H1 (cell line): Measurements from ENCODE around the gene PRKCZ. TPM values are rescaled to one million over a fixed set of nuclear protein-coding genes. Genes with fewer than 3 reads are reported as not detected.

Experiments used
- CBX5 ChIP-seq: fragments of 300-800, 300-1000 bp; sonication (generic); IDR thresholded peaks from 2 replicates; pipeline ENCODE4 v1.7.1; 2016; ENCODE audit warnings: antibody characterized with exemption, low read length, low read depth
- POU5F1 ChIP-seq: IDR thresholded peaks from 2 replicates; pipeline ENCODE4 v1.6.1; 2011; ENCODE audit warnings: low read depth, mild to moderate bottlenecking, low read length, moderate library complexity
- polyA plus RNA-seq, 7 experiments: library from polyadenylated mRNA; depleted of rRNA in 3 of 7; stranded (reverse) in 5 of 7; unstranded in 2 of 7; fragments of >200 nt in 5 of 7; fragments of 200-250 nt in 2 of 7; gene quantifications; 1 replicate in 5 of 7; 2 replicates in 1 of 7; 4 replicates in 1 of 7; pipeline versions ENCODE4 v1.2.1 to v1.2.3, GENCODE V29; 2011 to 2013; ENCODE audit warnings: missing spikeins in 2 of 7, mixed read lengths in 2 of 7
- total RNA-seq: library from RNA; stranded (reverse); fragmentation: NEBNext Ultra II Directional; extraction: Animal tissue kit (Norgen Biotek cat#: 25700); gene quantifications from 2 replicates; pipeline ENCODE4 v1.2.1, GENCODE V29; 2021

The PRKCZ gene
- total and polyA plus RNA-seq, 2 of the 8 experiments (the other 6 are each of a cell fraction or from before 2014, with no cell fraction given), result 37.4 to 45.1 TPM

GRCh38 chr1:2215909-2216766, 165.9 kb downstream of the PRKCZ start (continued):
- TF ChIP-seq CBX5 (no peak), POU5F1 (no peak)
- TF ChIP-seq, all 59 proteins: peak for 0
